ENCODE results near the gene SPAG17.

- no peak for TF ChIP-seq CTCF (IDR thresholded peaks at IDR 0.05 in 4 of 5, conservative IDR thresholded peaks at IDR 0.05 in 1 of 5)
- no peak for TF ChIP-seq POLR2A (IDR thresholded peaks at IDR 0.05)
Measured at GRCh38 chr1:118186026-118186425, 998 bp upstream of the SPAG17 start.

All from gastrocnemius medialis (tissue), 4 donors.